Prostate gland (tissue), 2 donors: ENCODE results near the gene KCNN1. TPM values are rescaled to one million over a fixed set of nuclear protein-coding genes. Genes with fewer than 3 reads are reported as not detected.

Experiments
- DNase-seq: peaks from one replicate; pipeline ENCODE4 v3.0.0-alpha.2; 2019; ENCODE audit warnings: low spot score
- H3K27ac ChIP-seq, 2 donors: fragments of 200-600 bp; sonication (generic); 2 replicates each; pipeline ENCODE4 v1.5.1; 2017 to 2019
- H3K27me3 ChIP-seq: fragments of 200-600 bp; sonication (generic); replicated peaks from 2 replicates; pipeline ENCODE4 v1.5.1; 2019; ENCODE audit not compliant: insufficient read depth
- H3K36me3 ChIP-seq, 2 donors: fragments of 200-600 bp; sonication (generic); 1 replicate in 1 of 2; 2 replicates in 1 of 2; pipeline versions ENCODE4 v1.5.1 to v1.8.1; 2017 to 2019
- H3K4me1 ChIP-seq: fragments of 200-600 bp; sonication (generic); replicated peaks from 2 replicates; pipeline ENCODE4 v1.5.1; 2019
- H3K4me3 ChIP-seq, 2 donors: fragments of 200-600 bp; sonication (generic); 2 replicates each; pipeline ENCODE4 v1.5.1; 2017 to 2019
- H3K9me3 ChIP-seq: fragments of 200-600 bp; sonication (generic); 2 replicates; pipeline ENCODE4 v1.5.1; 2017
- CTCF ChIP-seq, 4 experiments: fragments of 200-600 bp in 2 of 4; fragments of 450-650 bp in 2 of 4; sonication (generic) in 2 of 4; IDR thresholded peaks; 1 replicate in 3 of 4; 2 replicates in 1 of 4; pipeline ENCODE4 v1.5.1; 2016 to 2019; ENCODE audit warnings: antibody characterized with exemption in 4 of 4, mild to moderate bottlenecking in 2 of 4, moderate library complexity in 2 of 4
- POLR2A ChIP-seq: fragments of 450-650 bp; IDR thresholded peaks from one replicate; pipeline ENCODE4 v1.6.1; 2016; ENCODE audit warnings: antibody characterized with exemption, mild to moderate bottlenecking
- POLR2AphosphoS5 ChIP-seq: sonication (generic); formaldehyde crosslinking; IDR thresholded peaks from one replicate; pipeline ENCODE4 v1.6.1; 2017; ENCODE audit warnings: antibody characterized with exemption
- WGBS: methylation state at CpG from one replicate; pipeline ENCODE4 v1.1.5; 2018; 5-methylcytosine and 5-hydroxymethylcytosine counted together
- intact Hi-C: fragments of 100-400 bp; cut with DNase I; formaldehyde crosslinking; loops from one replicate; pipeline ENCODE4 v1.14.2; 2022
- total RNA-seq, 2 donors: library from RNA; depleted of rRNA; stranded (reverse); fragments of >200 nt; gene quantifications; one replicate each; pipeline ENCODE4 v1.1.0, GENCODE V29; 2016

The KCNN1 gene
- total RNA-seq, 2 donors from 2014 or later, result 0.36 to 5.6 TPM

DNA sequence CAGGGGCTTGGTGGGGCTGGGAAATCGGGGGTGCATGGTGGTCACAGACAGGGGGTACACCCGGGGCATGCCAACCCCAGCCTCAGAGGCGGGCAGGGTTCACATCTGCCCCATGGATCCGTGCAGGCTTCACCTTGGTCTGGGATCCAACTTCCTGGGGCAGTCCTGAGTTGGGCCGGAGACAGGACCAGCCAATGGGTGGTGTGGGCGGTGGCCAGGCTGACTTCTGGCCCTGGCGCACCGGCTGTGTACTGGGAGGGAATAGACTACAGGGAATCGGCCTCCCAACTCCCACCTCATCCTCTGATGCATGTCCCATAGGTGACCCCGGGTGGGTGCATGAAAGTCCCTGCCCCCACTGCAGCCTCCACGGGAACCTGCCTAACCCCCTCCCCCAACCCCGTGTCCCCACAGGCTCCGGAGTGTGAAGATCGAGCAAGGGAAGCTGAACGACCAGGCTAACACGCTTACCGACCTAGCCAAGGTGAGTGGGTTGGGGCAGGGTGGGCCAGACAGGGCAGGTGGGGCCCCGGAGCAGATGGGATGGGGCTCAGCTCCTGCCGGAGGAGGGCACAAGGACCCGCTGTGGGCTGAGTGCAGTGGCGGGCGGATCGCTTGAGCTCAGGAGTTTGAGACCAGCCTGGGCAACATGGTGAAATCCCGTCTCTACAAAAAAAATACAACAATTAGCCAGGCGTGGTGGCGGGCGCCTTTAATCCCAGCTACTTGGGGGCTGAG lies 26.3 kb downstream of the KCNN1 start:
- Histone ChIP-seq H3K9me3 (no peaks in the 10 kb centered on the region), H3K27me3 (no peaks in the 10 kb centered on the region), H3K27ac (no peak overlapping the region), H3K4me1 (no peaks in the 10 kb centered on the region), H3K4me3 (no peak overlapping the region), H3K36me3 (no peaks in the 10 kb centered on the region)
- 82% methylated on average over 26 of the region's 27 CpGs for WGBS
- TF ChIP-seq CTCF (IDR thresholded peaks at IDR 0.05), result no peak
- intact Hi-C loops, result no loop called here
- DNase-seq, result no peak

- intact Hi-C loops, result loop anchor here (2.0 kb wide), 1 partner anchor 60 kb away; no protein-coding TSS in a partner anchor
Observed at GRCh38 chr19:17996826-17997316, 30.0 kb downstream of the KCNN1 start.

DNA sequence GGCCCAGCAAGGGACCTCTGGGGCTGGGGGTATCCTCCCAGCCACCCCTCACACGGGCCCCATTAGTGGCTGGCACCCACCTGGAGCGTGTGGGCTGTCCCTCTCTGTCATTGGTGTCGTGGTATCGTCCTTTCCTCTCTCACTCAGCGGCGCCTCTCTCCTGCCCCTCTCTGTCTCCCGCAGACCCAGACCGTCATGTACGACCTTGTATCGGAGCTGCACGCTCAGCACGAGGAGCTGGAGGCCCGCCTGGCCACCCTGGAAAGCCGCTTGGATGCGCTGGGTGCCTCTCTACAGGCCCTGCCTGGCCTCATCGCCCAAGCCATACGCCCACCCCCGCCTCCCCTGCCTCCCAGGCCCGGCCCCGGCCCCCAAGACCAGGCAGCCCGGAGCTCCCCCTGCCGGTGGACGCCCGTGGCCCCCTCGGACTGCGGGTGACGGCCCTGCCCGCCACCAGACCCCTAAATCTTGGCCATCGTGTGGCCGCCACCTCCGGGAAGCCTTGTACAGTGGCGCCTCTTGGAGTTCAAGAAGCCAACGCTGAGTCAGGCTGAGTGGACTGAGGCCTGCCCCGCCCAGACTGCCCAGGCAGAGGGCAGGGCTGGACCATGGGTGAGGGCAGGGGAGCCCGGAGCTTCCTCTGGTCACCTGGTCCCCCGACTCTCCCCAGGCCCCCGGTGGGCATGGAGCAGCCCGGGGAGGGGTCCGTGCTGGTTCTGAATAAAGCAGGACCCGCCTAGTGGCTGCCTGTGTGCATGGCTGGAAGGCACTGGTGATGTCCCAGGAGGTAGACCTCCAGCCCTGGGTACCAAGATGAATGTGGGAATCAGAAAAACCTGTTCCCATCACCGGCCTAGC lies 31.3 kb downstream of the KCNN1 start:
- Histone ChIP-seq H3K27me3 (no peaks in the 10 kb centered on the region), H3K27ac (no peak overlapping the region), H3K4me1 (no peaks in the 10 kb centered on the region), H3K36me3 (no peaks in the 10 kb centered on the region), H3K4me3 (no peak overlapping the region), H3K9me3 (no peaks in the 10 kb centered on the region)
- intact Hi-C loops, result loop anchor here (2.0 kb wide), 1 partner anchor 61 kb away; no protein-coding TSS in a partner anchor
- 79% methylated on average over 25 of the region's 41 CpGs for WGBS
- DNase-seq, result no peak
- TF ChIP-seq CTCF (IDR thresholded peaks at IDR 0.05) (no peak), POLR2A (no peak), POLR2AphosphoS5 (no peak)

More at GRCh38 chr19:17996826-17997316, 30.0 kb downstream of the KCNN1 start:
- no peaks in the 10 kb centered on the region for H3K27me3 ChIP-seq
- H3K36me3 ChIP-seq, result no peaks in the 10 kb centered on the region
- H3K27ac ChIP-seq, result no peak overlapping the region
- H3K9me3 ChIP-seq, result no peaks in the 10 kb centered on the region
- TF ChIP-seq POLR2A, result no peak
- peak; percentile 88 to 98 (median 97) for TF ChIP-seq CTCF (IDR thresholded peaks at IDR 0.05)
- TF ChIP-seq POLR2AphosphoS5, result peak; percentile 65
- H3K4me3 ChIP-seq, result no peak overlapping the region
- peak; percentile 81 for DNase-seq
- 11% methylated on average over 15 of the region's 15 CpGs for WGBS
- H3K4me1 ChIP-seq, result no peaks in the 10 kb centered on the region

DNA sequence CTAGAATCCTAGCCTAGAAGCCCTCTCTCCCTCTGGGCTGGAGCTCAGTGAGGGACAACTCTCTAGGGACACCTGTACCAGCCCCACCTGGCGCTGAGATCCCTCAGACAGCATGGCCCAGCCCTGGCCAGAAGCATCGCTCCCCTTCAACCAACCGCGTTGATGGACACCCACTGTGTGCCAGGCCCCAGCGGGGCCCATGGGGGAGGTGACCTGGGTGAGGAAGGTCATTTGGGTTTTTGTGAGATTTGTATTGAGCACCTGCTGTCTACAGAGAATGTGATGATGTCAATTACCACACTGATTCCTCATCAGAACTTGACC lies 31.9 kb downstream of the KCNN1 start:
- no peaks in the 10 kb centered on the region for H3K4me1 ChIP-seq
- TF ChIP-seq CTCF (IDR thresholded peaks at IDR 0.05), result no peak
- no peak for TF ChIP-seq POLR2AphosphoS5
- TF ChIP-seq POLR2A, result no peak

More for the DNA sequence above, 31.9 kb downstream of the KCNN1 start:
- Histone ChIP-seq H3K9me3 (no peaks in the 10 kb centered on the region), H3K27ac (no peak overlapping the region), H3K36me3 (no peaks in the 10 kb centered on the region), H3K4me3 (no peak overlapping the region), H3K27me3 (no peaks in the 10 kb centered on the region)
- intact Hi-C loops, result no loop called here
- no peak for DNase-seq
- WGBS, result 83% methylated on average over 5 of the region's 5 CpGs
